Measurements from ENCODE around the gene DMTF1.
"Not testable (repeated sequence)": the region's sequence is repeated elsewhere in the genome, so short reads cannot be mapped to it uniquely, and the experiment has no call there.

DMTF1 gene

DNA sequence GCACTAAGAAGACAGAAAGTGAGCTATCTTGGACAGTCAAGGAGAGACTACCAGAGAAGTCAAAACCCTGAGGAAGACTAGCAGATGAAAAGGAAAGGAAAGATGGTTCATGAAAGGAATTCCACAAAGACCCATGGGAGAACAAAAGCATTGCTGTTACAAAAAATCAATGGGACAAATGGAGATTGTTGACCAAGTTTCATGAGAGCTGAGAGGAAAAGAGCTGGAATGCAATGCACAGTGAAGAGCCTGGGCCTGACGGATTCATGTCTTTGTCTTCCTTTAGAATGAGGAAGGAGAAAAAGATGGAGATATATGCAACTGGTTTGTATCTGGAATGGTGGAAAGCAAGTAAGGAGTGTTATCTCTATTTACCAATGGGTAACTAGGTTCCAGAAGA, 50.0 kb downstream of the DMTF1 start:
- no peak for DNase-seq

DNA sequence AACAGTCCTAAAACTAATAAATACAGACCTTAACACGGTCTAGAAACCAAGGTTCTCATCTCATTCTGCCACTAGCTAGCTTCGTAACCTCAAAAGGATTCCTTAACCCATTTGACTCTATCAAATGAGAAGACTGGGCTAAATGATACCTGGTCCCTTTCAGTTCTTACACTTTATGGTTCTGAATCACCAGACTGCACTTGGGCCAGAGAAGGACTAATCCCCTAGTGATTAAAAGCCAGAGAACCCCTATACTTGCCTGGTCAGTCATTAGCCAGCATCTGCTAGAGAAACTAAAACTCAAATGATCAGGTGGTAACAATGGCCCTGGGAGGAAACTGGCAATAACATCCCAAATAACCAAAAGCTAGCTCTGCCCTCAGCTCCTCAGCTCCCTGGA, 50.5 kb downstream of the DMTF1 start:
- DNase-seq: no peak

DNA sequence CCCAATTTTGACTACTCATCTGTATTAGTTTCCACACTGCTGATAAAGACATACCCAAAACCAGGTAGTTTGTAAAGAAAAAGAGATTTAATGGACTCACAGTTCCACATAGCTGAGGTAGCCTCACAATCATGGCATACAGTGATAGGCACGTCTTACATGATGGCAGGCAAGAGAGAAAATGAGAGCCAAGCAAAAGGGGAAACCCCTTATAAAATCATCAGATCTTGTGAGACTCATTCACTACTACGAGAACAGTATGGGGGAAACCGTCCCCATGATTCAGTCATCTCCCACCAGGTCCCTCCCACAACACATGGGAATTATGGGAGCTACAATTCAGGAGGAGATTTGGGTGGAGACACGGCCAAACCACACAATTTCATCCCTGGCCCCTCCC, 51.7 kb downstream of the DMTF1 start:
- DNase-seq: not testable (repeated sequence)

GRCh38 chr7:87204933-87205332, 52.7 kb downstream of the DMTF1 start:
- no peak for DNase-seq

DNA sequence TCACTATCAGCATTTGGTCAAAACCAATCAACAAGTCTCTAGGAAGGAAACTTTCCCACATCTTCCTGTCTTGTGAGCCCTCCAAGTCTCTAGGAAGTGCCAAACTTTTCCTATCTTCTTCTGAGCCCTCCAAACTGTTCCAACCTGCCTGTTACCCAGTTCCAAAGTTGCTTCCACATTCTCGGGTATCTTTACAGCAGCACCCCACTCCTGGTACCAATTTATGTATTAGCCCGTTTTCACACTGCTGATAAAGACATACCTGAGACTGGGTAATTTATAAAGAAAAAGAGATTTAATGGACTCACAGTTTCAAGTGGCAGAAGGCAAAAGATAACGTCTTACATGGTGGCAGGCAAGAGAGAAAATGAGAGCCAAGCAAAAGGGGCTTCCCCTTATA, 53.4 kb downstream of the DMTF1 start:
- DNase-seq: not testable (repeated sequence)

GRCh38 chr7:87206361-87206760, 54.1 kb downstream of the DMTF1 start:
- DNase-seq: no peak

DNA sequence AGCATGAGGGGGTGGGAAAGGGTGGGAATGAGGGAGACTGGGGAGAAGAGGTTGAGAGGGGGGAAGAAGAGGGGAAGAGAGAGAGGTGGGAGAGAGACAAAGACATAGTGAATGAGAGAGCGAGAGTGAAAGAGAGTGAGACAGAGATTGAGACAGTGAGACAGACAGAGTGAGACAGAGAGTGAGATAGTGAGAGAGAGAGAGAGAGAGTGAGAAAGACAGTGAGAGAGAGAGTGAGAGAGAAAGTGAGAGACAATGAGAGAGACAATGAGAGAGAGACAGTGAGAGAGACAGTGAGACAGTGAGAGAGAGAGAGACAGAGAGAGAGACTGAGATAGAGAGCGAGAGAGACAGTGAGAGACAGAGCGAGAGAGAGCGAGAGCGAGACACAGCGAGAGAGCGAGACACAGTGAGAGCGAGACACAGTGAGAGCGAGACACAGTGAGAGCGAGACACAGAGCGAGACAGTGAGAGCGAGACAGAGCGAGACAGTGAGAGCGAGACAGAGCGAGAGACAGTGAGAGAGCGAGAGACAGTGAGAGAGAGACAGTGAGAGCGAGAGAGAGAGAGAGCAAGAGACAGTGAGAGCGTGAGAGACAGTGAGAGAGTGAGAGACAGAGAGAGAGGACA, 57.2 kb downstream of the DMTF1 start:
- DNase-seq: no peak

GRCh38 chr7:87210506-87210905, 58.3 kb downstream of the DMTF1 start:
- DNase-seq: no peak

- no peak for DNase-seq
Observed at GRCh38 chr7:87212498-87212897, 60.2 kb downstream of the DMTF1 start.

DNA sequence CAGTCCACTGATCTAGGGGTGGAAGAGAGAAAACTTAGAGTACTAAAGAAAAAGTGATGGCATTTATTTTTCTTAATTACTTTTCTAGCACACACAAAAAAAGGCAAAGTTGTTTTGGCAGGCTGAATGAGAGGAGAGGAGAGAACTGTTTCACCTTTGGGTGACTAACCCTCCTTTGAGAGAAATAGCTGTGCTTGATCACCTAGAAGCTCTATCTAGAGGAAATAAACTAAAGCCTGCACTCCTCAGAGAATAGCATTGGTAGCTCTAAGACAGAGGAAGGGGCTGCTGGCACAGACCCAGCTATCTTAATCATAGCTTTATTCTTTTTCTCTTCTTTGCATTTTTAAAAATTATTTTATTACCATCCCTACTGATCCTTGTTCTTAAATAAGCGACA, 61.0 kb downstream of the DMTF1 start:
- no peak for DNase-seq

GRCh38 chr7:87213811-87214210, 61.6 kb downstream of the DMTF1 start:
- DNase-seq: no peak

GRCh38 chr7:87215046-87215445, 62.8 kb downstream of the DMTF1 start:
- no peak for DNase-seq

DNA sequence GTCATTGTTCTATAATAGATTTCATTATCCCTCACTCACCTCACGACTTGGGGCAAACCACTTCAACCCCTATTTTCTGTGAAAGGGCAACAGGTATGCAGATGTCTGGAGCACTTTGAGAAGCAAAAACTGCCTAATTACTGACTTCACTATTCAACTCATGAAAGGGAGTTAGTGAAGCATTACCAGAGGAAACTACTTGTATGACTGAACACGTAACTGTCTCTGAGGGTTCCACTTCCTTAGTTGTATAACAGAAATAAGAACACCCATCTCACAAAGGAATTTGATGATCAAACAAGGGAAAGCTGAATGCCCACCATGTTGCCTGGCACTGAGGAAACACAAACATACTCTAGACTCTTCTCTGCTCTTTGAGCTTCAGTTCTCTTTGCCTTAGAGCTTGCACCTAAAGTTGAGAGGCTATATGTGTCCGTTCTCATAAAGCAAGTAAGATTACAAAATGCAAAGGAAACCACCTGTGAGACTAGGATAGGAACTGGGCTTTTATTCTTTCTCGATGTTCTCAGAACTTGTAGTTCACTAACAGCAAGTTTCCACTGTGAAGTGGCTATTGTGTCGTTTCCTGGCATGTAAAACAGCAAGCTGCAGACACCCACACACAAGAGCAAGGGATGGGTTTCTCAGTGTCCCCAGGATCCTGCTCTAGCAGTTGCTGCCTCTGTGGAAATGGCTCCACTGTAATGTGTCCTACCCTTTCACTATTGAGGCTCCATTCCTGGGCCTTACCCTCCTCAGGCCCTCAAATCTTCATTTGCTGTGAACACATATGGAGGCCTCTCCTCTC, 64.7 kb downstream of the DMTF1 start:
- DNase-seq: no peak

DNA sequence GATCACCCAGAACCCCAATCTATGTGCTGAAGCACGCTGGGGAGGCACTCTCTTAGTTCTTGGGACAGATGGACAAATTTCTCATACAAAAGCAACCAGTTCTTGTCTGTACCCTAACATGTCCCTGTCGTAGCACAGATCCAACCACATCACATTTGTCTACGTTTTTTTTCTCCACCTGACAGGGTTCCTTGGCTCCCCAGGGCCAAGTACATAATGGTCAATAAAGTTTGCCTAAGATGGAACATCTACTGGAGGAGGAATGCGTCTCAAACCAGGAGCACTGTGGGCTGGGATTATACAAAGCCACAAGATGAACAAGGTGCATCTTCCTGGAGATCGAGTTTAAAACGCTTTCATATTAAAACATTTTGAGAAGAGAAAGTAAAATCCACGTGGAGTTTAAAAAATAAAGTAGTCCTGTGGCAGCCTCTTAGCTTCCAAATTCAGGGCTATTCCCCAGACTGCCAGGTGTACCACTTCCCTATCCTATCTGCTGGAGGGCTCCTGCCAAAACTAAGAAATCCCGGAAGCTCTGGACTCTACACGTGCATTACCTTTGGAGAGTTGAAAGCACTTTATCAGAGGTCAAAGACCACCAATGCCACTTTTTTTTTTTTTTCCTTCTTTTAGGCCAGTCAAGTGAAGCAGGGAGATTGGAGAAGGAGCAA, 65.9 kb downstream of the DMTF1 start:
- no peak for DNase-seq

- DNase-seq: peak; percentile 71
Observed at GRCh38 chr7:87218796-87219544, 66.7 kb downstream of the DMTF1 start.

DNA sequence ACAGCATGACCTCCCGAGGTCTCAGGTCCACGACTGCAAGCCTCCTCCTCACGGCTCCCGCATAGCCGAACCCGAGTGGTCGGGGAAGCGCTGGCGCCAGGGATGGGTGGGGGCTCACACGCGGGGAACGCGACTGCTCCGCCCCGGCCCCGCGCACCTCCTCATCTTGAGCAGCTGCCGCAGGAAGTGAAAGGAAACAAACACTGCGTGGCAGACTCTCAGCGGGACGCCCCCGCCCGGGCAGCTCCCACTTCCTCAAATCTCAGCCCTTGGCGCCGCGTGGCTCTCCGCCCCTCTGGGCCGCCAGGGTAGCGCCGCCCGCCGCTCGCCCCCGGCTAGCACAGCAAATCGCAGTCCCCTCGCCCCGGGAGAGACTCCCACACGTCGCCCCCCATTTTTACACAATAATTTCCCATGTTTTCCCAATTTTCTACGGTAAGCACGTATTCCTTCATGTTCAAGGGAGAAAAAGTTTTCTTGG, 67.3 kb downstream of the DMTF1 start, which contains the start of gene TMEM243:
TMEM243 (minus strand) TSS at position 188 of the 481 bp plus-strand sequence. CDS start 229 bp downstream, outside the sequence.
- DNase-seq: peak; percentile 95

DNA sequence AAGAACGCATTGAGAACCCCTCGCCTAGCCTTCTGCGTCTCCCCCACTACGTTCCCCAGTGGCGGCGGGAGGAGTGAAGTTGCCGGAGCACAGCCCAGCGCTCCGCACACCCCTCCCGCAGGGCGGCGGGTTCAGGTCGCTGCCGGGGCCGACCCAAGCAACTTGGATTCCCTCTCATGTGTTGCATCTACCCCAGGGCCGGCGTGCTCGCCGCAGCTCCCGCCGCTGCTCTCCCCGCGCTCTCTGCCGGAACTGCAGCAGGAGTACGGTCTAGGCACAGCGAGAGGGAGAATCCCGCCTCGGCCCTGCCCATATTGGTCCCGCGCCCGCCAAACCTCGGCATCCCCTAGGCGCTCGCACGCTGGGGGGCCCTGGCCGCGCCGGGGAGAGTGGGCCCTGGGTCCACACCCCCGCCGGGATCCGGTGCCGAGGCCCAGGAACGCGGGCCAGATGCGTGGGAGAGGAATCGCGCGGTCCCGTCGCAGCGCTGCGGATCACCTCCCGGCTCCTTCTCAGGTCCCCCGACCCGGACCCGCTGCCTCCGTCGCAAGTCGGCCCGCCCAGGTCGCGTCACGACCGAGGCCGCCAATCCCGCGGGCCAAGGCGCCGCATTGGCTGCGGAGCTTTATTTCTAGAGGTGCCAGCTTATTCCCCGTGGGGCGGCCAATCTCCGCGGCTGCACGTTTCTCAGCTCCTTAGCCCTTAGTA, 67.9 kb downstream of the DMTF1 start:
- peak; percentile 94 for DNase-seq

GRCh38 chr7:87220734-87221215, 68.5 kb downstream of the DMTF1 start:
- peak; percentile 84 for DNase-seq

DNA sequence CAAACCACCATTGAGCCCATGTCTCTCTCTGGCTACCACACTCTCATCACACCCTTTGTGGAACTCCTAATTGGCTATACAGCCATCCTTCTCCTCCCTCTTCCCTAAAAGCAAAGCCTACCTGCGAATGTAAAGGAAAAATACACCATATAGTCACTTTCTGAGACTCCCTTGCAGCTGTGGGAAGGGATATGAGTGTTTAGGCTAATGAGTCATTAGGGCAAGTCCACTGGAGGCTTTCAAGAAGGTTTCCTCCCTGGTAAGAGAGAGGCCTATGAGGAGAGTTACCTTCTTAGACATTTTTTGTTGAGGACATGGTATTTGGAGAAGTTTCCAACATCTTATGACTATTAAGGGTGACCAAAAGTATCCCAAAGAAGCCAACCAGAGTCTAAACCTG, 71.4 kb downstream of the DMTF1 start:
- no peak for DNase-seq

- no peak for DNase-seq
Observed at GRCh38 chr7:87225696-87226095, 73.4 kb downstream of the DMTF1 start.

DNA sequence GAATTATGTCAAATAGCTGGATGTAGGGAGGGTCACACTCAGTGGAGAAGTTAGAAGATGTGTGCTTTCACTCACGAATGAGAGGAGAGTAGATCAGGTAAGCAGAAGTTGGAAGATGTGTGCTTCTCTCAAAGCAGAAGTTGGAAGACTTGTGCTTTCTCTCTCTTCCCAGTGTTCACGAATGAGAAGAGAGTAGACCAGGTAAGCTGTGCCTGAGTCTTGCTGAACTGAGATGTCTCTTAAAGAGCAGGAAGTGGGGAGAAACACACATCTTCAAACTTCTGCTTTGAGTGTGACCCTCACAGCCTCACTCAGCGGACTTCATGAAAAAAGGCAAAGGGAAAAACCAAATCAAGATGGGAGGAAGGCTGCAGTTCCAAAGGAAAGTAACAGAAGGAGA, 74.2 kb downstream of the DMTF1 start:
- DNase-seq: no peak

GRCh38 chr7:87231258-87231657, 79.0 kb downstream of the DMTF1 start:
- DNase-seq: peak; percentile 77
